Kidney epithelial cell (primary cell): ENCODE measurements around the gene ECEL1. TPM values are rescaled to one million over a fixed set of nuclear protein-coding genes. Genes with fewer than 3 reads are reported as not detected.
"Not testable (repeated sequence)": the region's sequence is repeated elsewhere in the genome, so short reads cannot be mapped to it uniquely, and the experiment has no call there.

Experiments
- DNase-seq: peaks from one replicate; pipeline ENCODE4 v3.0.0-alpha.2; 2010; ENCODE audit warnings: low read depth
- H3K27me3 ChIP-seq: 2 replicates; pipeline ENCODE4 v1.6.0; 2011; ENCODE audit warnings: low read length; ENCODE audit not compliant: control insufficient read depth, insufficient read depth
- H3K36me3 ChIP-seq: 2 replicates; pipeline ENCODE4 v1.5.1; 2011; ENCODE audit warnings: low read length; ENCODE audit not compliant: control insufficient read depth, insufficient read depth
- H3K4me3 ChIP-seq: 2 replicates; pipeline ENCODE4 v1.5.1; 2011; ENCODE audit warnings: low read depth, mild to moderate bottlenecking, control low read depth, low read length
- total RNA-seq: library from RNA; depleted of rRNA; stranded (reverse); fragments of >200 nt; gene quantifications from 2 replicates; pipeline ENCODE4 v1.2.3, GENCODE V29; 2015
- TF ChIP-seq, protein P1 (sequence below): IDR thresholded peaks from 2 replicates; pipeline ENCODE4 v1.5.1; 2011; ENCODE audit warnings: mild to moderate bottlenecking, moderate library complexity, low read length, control low read depth, inconsistent platforms; ENCODE audit not compliant: insufficient read depth, poor library complexity, severe bottlenecking

ECEL1 gene
- total RNA-seq, 1 donor from 2014 or later: 2.2 TPM

GRCh38 chr2:232456296-232457120 lies 31.1 kb downstream of the ECEL1 start:
- no peak for DNase-seq
- H3K36me3 ChIP-seq: no peaks in the 10 kb centered on the region
- no peak overlapping the region for H3K4me3 ChIP-seq
- TF ChIP-seq, protein P1, sequence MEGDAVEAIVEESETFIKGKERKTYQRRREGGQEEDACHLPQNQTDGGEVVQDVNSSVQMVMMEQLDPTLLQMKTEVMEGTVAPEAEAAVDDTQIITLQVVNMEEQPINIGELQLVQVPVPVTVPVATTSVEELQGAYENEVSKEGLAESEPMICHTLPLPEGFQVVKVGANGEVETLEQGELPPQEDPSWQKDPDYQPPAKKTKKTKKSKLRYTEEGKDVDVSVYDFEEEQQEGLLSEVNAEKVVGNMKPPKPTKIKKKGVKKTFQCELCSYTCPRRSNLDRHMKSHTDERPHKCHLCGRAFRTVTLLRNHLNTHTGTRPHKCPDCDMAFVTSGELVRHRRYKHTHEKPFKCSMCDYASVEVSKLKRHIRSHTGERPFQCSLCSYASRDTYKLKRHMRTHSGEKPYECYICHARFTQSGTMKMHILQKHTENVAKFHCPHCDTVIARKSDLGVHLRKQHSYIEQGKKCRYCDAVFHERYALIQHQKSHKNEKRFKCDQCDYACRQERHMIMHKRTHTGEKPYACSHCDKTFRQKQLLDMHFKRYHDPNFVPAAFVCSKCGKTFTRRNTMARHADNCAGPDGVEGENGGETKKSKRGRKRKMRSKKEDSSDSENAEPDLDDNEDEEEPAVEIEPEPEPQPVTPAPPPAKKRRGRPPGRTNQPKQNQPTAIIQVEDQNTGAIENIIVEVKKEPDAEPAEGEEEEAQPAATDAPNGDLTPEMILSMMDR: no peak
- H3K27me3 ChIP-seq: peaks cover 29% of the 10 kb centered on the region

DNA sequence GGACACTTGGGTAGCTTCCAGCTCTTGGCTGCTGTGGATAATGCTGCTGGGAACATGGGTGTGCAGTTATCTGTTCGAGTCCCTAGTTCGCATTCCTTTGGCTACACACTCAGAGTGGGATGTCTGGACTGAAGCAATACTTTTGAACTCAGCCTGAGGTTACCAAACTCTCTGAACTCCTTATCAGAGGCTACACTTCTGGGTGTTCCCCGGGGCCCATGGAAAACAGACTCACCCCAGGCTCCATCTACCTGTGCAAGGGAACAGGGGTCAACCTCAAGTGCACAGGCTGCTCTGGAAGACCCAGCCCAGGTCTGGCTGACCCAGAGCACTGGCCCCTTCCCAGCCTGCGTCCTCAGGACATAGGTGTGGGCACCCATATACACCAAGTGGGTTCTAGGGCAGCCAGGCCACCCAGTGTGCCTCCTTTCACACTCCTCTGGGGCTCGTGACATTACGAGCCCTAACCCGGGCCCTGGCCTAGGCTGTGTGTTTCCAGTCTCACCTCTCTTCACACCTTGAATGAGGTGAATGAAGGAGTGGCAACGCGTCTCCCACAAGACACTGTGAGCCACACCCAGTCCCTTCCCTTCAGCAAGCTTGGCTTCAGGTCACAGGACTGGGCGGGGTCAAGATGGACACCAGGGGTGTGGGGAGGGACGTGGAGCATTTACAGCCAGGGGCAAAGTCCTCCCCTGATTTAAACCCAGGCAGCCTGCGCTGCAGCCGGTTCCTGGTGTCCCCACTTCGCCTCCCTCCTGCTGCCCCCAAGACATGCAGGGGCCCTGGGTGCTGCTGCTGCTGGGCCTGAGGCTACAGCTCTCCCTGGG lies 32.0 kb downstream of the ECEL1 start, which contains the start of gene ALPI:
ALPI (plus strand) TSS at position 728 of the 830 bp plus-strand sequence; CDS start at position 775, 47 bp downstream.
- Histone ChIP-seq H3K27me3 (peaks cover 29% of the 10 kb centered on the region), H3K4me3 (no peak within 1 kb of the TSS), H3K36me3 (no peaks in the 10 kb centered on the region)
- TF ChIP-seq, protein P1: no peak
- DNase-seq: no peak

GRCh38 chr2:232454630-232455029 lies 33.0 kb downstream of the ECEL1 start:
- DNase-seq: no peak
- H3K27me3 ChIP-seq: peaks cover 28% of the 10 kb centered on the region
- TF ChIP-seq, protein P1: no peak
- H3K4me3 ChIP-seq: no peak overlapping the region
- H3K36me3 ChIP-seq: no peaks in the 10 kb centered on the region

GRCh38 chr2:232451645-232452044 lies 36.0 kb downstream of the ECEL1 start:
- H3K4me3 ChIP-seq, H3K36me3 ChIP-seq, DNase-seq, H3K27me3 ChIP-seq: not testable (repeated sequence)

DNA sequence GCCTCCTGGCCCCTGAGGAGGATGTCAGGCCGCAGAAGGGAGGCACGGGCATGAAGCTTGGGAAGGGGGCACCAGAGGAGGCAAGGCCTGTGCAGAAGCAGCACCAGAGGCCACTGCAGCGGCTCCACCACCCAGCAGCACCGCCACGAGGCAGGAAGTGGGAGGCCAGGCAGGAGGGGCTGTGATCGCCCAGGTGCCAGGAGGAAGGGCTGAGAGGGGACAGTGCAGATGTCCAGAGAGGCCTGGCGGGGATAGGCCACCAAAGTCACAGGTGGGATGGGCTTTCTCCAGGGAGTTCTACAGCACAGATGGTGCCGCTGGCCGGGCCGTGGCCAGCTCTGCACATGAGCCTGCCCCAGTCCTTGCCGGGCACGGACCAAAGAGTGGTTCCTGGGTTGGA lies 37.7 kb downstream of the ECEL1 start:
- Histone ChIP-seq H3K27me3 (peaks cover 7% of the 10 kb centered on the region), H3K36me3 (no peaks in the 10 kb centered on the region), H3K4me3 (no peak overlapping the region)
- TF ChIP-seq, protein P1: no peak
- DNase-seq: no peak

DNA sequence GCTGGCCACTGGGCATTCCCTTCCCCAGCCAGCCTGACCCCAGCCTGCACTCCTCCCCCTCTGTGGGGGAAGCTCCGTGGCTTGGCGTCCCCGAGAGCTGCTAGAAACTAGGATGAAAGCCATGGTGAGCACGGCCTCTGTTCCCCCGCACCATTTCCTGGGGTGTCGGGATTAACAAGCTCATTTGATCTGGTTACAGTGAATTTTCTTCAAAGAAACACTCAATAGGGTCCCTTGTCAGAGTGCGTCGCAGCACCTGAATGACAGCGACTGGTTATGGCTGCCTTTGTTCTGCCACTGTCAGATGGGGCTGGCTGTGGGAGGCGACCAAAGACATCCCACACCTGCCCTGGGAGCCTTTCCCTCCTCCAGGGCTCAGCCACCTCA lies 39.3 kb downstream of the ECEL1 start:
- H3K4me3 ChIP-seq: no peak overlapping the region
- H3K27me3 ChIP-seq: peaks cover 3% of the 10 kb centered on the region
- TF ChIP-seq, protein P1: no peak
- no peaks in the 10 kb centered on the region for H3K36me3 ChIP-seq
- no peak for DNase-seq
